ENCODE data around the gene ARHGAP21. TPM values are rescaled to one million over a fixed set of nuclear protein-coding genes. Genes with fewer than 3 reads are reported as not detected.

ARHGAP21 gene
- polyA plus RNA-seq, 1 donor from 2014 or later = 138 TPM

DNA sequence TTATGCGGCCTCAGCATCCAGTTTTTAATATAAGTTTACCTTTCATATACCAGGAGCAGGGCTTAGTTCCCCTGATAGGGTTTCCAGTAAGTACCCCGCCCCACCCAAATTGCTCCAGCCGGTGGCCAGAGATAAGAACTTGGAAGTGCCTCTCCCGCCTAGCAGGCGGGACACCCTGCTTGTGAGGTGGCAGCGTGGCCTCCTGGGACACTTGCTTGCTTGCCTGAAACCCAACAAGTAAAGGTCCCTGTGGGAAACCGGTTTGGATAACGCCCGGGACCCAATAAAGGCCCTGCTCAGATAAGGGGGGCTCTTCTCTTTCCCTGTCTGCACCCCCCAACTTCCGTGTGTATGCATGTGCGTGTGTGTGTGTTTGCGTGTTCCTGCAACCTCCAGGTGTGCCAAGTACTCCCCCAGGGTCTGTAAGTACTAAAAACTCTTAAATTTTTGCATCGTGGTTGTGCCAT, 154.3 kb downstream of the ARHGAP21 start:
- H2AFZ ChIP-seq (ENCODE audit: low read depth, low read length) = no peak overlapping the region
- no peaks in the 10 kb centered on the region for H3K79me2 ChIP-seq (replicated peaks; ENCODE audit: insufficient read depth, low read length)
- no peaks in the 10 kb centered on the region for H4K20me1 ChIP-seq (ENCODE audit: insufficient read depth)
- H3K9ac ChIP-seq (ENCODE audit: low read length) = no peak overlapping the region
- TF ChIP-seq EZH2 (IDR thresholded peaks at IDR 0.05; ENCODE audit: borderline replicate concordance, insufficient read depth, low read length, poor library complexity, severe bottlenecking) (no peak), RAD21 (conservative IDR thresholded peaks at IDR 0.05) (no peak), EP300 (conservative IDR thresholded peaks at IDR 0.05; ENCODE audit: poor library complexity, severe bottlenecking) (no peak), SMC3 (conservative IDR thresholded peaks at IDR 0.05; ENCODE audit: poor library complexity) (no peak), POLR2AphosphoS5 (IDR thresholded peaks at IDR 0.05) (no peak), MXI1 (conservative IDR thresholded peaks at IDR 0.05; ENCODE audit: poor library complexity, severe bottlenecking) (no peak), TAF1 (IDR thresholded peaks at IDR 0.05; ENCODE audit: low read depth) (no peak)
- TF ChIP-seq, protein P1, sequence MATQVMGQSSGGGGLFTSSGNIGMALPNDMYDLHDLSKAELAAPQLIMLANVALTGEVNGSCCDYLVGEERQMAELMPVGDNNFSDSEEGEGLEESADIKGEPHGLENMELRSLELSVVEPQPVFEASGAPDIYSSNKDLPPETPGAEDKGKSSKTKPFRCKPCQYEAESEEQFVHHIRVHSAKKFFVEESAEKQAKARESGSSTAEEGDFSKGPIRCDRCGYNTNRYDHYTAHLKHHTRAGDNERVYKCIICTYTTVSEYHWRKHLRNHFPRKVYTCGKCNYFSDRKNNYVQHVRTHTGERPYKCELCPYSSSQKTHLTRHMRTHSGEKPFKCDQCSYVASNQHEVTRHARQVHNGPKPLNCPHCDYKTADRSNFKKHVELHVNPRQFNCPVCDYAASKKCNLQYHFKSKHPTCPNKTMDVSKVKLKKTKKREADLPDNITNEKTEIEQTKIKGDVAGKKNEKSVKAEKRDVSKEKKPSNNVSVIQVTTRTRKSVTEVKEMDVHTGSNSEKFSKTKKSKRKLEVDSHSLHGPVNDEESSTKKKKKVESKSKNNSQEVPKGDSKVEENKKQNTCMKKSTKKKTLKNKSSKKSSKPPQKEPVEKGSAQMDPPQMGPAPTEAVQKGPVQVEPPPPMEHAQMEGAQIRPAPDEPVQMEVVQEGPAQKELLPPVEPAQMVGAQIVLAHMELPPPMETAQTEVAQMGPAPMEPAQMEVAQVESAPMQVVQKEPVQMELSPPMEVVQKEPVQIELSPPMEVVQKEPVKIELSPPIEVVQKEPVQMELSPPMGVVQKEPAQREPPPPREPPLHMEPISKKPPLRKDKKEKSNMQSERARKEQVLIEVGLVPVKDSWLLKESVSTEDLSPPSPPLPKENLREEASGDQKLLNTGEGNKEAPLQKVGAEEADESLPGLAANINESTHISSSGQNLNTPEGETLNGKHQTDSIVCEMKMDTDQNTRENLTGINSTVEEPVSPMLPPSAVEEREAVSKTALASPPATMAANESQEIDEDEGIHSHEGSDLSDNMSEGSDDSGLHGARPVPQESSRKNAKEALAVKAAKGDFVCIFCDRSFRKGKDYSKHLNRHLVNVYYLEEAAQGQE (IDR thresholded peaks at IDR 0.05; ENCODE audit: borderline replicate concordance) = no peak
- TF ChIP-seq, protein P2, sequence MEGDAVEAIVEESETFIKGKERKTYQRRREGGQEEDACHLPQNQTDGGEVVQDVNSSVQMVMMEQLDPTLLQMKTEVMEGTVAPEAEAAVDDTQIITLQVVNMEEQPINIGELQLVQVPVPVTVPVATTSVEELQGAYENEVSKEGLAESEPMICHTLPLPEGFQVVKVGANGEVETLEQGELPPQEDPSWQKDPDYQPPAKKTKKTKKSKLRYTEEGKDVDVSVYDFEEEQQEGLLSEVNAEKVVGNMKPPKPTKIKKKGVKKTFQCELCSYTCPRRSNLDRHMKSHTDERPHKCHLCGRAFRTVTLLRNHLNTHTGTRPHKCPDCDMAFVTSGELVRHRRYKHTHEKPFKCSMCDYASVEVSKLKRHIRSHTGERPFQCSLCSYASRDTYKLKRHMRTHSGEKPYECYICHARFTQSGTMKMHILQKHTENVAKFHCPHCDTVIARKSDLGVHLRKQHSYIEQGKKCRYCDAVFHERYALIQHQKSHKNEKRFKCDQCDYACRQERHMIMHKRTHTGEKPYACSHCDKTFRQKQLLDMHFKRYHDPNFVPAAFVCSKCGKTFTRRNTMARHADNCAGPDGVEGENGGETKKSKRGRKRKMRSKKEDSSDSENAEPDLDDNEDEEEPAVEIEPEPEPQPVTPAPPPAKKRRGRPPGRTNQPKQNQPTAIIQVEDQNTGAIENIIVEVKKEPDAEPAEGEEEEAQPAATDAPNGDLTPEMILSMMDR (IDR thresholded peaks at IDR 0.05; ENCODE audit: poor library complexity, severe bottlenecking) = no peak
- no peak overlapping the region for H3K27ac ChIP-seq (ENCODE audit: low read length)
- H3K36me3 ChIP-seq (ENCODE audit: insufficient read depth, low read length) = no peaks in the 10 kb centered on the region
- H3K4me3 ChIP-seq (ENCODE audit: low read length) = no peak overlapping the region
- no peaks in the 10 kb centered on the region for H3K9me2 ChIP-seq (ENCODE audit: insufficient read depth, low read length)
- no peak overlapping the region for H3K4me2 ChIP-seq (ENCODE audit: low read length)
- H3K27me3 ChIP-seq (ENCODE audit: insufficient read depth, low read depth, low read length) = no peaks in the 10 kb centered on the region
- H3F3A ChIP-seq (ENCODE audit: insufficient read depth, low read length, poor library complexity, severe bottlenecking) = no peaks in the 10 kb centered on the region
- H3K9me3 ChIP-seq (ENCODE audit: low read length) = no peaks in the 10 kb centered on the region

DNA sequence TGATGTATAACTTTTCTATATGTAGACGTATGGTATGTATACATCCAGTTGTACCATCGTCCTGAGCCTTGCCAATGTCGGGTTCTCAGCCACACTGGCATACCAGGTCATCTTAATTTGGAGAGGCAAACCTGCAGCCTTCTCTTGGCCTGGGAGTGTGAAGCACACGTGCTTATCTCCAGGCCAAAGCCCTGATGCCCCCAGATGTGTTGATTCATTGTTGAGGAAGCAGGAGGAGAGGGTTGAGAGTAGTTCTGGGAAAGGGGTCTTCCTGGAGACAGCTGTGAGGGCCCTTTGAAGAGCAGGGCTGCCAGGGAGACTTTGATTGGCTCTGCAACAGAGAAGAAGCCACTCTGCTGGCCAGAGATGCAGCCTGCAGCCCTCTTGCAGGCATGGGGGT, 155.6 kb downstream of the ARHGAP21 start:
- H3K9me3 ChIP-seq (ENCODE audit: low read length) = no peaks in the 10 kb centered on the region
- H3K9ac ChIP-seq (ENCODE audit: low read length) = no peak overlapping the region
- H3K9me2 ChIP-seq (ENCODE audit: insufficient read depth, low read length) = no peaks in the 10 kb centered on the region
- no peak overlapping the region for H2AFZ ChIP-seq (ENCODE audit: low read depth, low read length)
- H4K20me1 ChIP-seq (ENCODE audit: insufficient read depth) = no peaks in the 10 kb centered on the region
- no peaks in the 10 kb centered on the region for H3K79me2 ChIP-seq (replicated peaks; ENCODE audit: insufficient read depth, low read length)
- no peaks in the 10 kb centered on the region for H3F3A ChIP-seq (ENCODE audit: insufficient read depth, low read length, poor library complexity, severe bottlenecking)
- H3K27me3 ChIP-seq (ENCODE audit: insufficient read depth, low read depth, low read length) = no peaks in the 10 kb centered on the region
- no peaks in the 10 kb centered on the region for H3K36me3 ChIP-seq (ENCODE audit: insufficient read depth, low read length)
- H3K4me2 ChIP-seq (ENCODE audit: low read length) = no peak overlapping the region
- TF ChIP-seq TAF1 (IDR thresholded peaks at IDR 0.05; ENCODE audit: low read depth) (no peak), EZH2 (IDR thresholded peaks at IDR 0.05; ENCODE audit: borderline replicate concordance, insufficient read depth, low read length, poor library complexity, severe bottlenecking) (no peak), EP300 (conservative IDR thresholded peaks at IDR 0.05; ENCODE audit: poor library complexity, severe bottlenecking) (no peak), RAD21 (conservative IDR thresholded peaks at IDR 0.05) (no peak), SMC3 (conservative IDR thresholded peaks at IDR 0.05; ENCODE audit: poor library complexity) (no peak), MXI1 (conservative IDR thresholded peaks at IDR 0.05; ENCODE audit: poor library complexity, severe bottlenecking) (no peak), POLR2AphosphoS5 (IDR thresholded peaks at IDR 0.05) (no peak)
- TF ChIP-seq, protein P1 (IDR thresholded peaks at IDR 0.05; ENCODE audit: borderline replicate concordance) = no peak
- TF ChIP-seq, protein P2 (IDR thresholded peaks at IDR 0.05; ENCODE audit: poor library complexity, severe bottlenecking) = no peak
- H3K27ac ChIP-seq (ENCODE audit: low read length) = no peak overlapping the region
- no peak overlapping the region for H3K4me3 ChIP-seq (ENCODE audit: low read length)

Measured in neural cell (in vitro differentiated cells).